Fibroblast of skin of right biceps (primary cell): ENCODE results near the gene BLACAT1.

Experiments used
- DNase-seq: peaks from one replicate; pipeline ENCODE4 v3.0.0-alpha.2; 2013

BLACAT1 gene

DNA sequence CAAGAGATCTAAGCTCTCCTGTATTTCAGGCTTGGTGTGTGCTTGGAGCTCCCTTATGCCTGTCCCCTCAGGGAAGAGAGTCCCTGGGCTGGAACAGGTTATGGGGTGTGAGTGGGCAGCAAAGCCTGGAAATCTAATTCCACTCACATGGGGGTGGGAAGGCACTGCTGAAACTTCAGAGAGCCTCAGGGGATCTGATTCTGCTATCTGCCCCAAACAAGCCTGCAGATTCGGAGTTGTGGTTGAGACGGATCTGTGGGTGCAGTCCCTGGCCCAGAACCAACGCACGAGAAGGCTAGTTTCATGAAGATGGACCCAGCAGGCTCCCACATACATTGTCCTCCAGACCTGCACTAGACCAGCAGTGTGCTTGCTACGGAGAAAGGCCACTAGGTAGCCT is 2.9 kb downstream of the BLACAT1 start:
- no peak for DNase-seq

DNA sequence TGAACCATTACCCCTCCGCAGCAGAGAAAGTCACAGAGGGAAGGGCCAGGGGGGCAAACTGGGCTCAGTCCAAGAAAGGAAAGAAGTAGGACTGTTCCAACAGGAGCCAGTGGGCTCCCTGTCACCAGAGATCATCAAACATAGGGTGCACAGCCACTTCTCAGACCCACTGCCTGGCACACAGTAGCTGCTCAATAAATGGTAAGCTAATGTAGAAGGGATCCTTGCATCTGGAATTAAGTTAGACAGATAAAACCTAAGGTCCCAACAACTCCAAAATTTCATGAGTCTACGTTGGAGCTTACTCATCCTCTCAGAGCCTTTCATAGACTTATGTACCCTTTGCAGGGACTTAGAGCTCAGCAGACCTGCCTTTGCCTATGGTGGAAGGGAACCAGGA is 3.5 kb downstream of the BLACAT1 start:
- DNase-seq = no peak

DNA sequence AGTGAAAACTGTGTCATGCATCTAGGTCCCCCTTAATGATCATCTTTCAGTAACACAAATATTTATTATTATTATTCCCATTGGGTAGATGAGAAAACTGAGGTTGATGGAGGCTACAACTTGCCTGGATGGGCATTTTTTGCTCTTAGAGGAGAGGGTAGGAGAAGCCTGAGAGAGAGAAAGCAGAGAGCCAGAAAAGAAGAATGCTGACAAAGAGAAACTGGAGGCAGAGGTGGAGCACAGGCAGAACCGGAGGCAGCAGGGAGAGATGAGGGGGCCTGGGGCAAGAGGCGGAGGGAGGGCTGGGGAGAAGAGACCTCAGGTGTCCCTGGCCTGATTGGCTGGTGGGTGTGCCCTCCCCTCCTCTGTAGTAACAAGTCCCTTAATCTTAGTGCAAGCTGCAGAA is 4.1 kb downstream of the BLACAT1 start:
- no peak for DNase-seq

DNA sequence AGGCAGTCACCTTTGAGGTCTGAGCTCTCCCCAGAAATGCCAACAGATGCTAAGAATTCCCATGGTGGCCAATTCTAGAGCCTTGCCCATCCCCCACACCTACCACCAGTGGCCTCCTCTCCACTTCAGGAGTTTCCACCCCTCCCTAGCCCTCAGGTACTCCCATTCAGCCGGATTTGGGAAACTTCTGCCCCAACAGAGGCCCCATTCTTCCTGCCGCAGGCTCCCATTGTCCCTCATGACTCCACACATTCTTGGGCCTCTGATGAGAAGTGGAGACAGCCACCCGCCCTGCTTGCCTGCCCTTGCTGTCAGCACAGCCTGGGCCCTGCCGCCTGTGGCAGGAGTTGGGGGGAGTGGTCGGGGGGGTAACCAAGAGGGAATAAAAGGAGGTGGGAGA is 4.6 kb downstream of the BLACAT1 start:
- no peak for DNase-seq

DNA sequence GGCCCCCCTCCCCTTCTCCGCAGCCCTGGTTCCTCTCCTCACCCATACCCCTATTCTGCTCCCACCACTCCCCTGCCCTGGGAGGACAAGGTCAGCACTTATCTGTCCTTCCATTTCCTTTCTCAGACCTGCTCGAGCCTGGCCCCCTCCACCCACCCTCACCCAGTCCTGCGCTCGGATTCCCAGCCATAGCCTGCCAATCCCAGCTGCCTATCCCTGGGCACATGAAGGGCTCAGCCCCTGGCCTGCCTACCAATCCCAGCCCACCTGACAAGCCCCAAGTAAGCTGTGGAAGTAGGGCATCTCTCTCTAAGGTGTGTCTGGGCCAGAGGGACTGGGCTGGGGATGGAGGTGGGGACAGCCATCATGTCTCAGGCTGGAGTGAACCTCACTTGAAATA is 5.4 kb downstream of the BLACAT1 start:
- no peak for DNase-seq

DNA sequence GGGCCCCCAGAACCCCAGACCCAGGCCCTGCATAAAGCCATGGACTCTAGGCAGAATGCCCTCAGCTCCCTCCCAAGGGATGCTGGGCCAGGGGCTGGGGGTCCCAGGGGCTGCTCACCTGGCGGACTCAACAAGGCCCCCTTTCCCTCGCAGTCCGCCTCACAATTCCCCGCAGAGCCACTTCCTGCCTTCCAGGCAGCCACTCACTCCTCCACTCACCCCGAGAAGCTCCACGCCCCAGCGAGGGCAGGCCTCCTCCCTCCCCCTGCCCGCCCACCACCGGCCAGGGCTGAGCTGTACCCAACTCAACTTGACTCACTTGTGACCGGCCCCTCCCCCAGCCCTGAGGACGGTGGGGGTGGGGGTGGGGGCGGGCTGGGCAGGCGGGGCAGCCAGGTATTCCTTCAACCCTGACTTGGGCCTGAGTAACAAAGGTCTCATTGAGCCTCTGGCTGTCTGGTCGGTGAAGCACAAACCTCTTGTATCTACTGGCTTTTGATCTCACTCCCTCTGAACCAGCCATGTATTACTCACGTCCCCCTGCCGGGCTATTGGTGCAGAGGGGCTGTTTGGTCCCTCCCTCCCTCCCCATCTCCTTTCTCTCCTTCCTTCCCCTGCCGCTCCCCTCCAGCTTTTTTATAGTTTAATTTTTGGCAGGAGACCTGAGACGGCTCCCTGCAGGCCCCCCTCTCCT is 5.9 kb downstream of the BLACAT1 start:
- peak; percentile 70 for DNase-seq

DNA sequence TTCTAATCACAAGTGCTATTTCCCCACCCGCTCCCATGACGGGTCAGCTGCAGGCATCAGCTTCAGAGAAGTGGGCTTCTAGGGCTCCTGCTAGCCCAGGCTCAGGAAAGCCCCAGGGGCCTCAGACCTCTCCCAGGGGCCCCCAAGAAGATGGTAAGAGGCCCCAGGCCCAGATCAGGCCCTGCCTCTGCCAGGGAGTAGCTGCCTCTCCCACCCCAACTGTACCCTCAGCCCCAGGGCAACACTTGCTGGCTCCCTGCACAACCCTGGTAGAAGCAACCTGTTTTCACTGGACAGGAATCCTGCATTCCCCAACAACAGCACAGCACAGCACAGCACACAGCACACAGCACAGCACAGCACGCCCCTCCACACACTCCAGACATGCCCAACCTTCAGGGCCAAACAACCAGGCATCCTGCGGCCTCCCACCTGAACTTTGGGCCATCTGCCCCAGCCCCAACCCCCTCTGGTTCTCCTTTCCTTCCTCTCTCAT is 6.5 kb downstream of the BLACAT1 start:
- DNase-seq = no peak

DNA sequence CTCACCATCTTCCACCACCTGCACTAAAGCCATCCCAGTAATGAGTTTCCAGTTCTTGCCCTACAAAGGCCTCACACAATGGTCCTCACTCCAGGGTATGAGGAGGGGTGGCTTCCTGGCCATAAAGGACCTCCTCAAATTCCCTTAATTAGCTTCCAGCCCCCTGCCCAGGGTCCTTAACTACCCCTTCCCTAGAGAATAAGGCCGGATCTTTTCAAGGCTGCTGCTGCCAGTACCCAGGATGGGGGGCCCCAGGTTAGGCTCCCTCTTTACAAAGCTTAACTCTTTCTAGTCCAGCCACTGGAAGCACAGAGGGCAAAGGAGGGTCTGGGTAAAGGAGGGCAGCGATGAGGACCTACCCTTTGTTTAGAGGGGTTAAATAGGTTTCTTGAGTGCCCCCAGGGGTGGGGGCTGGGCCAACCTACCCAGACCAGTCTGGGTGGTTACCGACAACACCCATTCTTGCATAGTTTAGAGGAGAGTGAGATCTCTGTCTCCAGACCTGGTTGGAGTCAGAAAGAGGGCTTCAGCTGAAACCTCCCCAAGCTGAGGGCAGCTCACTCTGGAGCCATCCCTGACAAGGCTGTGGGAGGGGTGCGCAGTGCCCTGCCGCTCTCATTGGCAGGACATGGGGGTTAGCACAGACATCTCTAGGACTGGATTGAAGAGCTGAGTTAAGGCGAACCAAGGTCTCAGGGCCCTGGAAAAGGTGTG is 7.1 kb downstream of the BLACAT1 start:
- DNase-seq = no peak

DNA sequence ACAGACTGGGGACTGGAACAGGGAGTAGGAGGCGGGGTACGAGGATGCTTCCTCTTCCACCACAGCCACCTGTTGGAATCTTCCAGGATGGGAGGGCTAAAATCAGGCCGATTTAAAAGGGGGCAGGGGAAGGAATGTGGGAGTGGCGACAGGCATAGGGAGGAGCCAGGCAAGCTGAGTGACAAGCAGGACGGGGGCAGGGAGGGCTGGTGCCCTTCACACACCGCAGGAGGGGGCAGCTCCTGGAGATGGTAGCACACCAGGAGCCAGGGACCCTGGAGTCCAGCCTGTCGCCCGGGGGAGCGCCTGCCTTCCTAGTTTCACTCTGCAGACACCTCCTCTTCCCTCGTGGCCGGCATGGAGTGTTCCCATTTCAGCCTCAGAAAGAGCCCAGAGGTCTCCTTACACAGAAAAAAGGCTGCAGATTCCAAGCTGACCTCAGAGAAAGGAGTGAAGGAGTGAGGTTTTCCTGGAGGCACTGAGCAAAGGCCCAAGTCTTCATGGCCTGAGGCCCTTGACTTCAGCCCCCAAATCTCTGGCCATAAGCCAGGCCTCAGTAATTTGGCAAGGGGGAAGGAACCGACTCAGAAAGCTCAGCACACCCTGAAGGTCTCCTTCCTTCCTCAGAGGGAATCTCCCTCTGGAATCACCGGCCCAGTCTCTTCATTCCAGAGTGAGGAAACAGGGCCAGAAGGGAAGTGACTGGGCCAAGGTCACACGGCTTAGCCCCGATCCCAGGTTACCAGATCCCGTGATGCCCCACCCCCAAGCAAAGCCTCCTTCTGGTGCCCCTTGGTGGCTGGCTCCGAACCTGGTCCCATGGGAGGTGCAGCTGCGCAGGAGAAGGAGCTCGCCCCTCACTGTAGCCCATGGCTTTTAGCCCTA is 8.1 kb downstream of the BLACAT1 start:
- DNase-seq = no peak

DNA sequence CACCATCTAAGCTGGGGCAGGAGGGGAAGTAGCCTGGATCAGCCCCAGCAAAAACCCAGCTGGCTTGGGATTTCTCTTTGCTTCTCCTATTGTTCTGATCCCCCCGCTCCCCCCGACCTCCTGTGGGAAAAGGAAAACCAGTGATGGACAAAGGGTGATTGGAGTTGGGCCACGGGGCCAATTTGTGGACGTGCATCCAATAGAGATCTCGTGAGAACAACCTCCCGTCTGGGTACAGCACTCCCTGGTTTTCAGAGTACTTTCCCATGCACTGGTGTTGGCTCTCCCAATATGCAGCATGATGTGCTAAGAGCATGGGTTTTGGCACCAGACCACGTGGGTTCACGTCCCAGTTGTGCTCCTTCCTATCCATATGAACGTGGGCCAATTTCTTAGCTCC is 9.0 kb downstream of the BLACAT1 start:
- DNase-seq = no peak

DNA sequence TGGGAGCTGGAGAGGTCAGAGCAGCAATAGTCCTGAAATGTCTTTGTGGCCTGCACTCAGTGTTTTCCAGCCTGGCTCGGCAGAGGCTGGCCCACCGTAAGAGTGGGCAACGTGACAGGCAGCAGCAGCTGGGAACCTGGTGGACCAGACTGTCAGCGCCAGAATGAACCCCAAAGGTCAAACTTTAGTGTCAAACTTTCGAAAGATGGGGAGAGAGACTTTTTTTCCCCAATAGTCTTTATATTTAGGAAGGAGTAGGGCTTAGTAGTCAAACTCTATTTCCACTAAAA is 10.3 kb downstream of the BLACAT1 start:
- DNase-seq = no peak

DNA sequence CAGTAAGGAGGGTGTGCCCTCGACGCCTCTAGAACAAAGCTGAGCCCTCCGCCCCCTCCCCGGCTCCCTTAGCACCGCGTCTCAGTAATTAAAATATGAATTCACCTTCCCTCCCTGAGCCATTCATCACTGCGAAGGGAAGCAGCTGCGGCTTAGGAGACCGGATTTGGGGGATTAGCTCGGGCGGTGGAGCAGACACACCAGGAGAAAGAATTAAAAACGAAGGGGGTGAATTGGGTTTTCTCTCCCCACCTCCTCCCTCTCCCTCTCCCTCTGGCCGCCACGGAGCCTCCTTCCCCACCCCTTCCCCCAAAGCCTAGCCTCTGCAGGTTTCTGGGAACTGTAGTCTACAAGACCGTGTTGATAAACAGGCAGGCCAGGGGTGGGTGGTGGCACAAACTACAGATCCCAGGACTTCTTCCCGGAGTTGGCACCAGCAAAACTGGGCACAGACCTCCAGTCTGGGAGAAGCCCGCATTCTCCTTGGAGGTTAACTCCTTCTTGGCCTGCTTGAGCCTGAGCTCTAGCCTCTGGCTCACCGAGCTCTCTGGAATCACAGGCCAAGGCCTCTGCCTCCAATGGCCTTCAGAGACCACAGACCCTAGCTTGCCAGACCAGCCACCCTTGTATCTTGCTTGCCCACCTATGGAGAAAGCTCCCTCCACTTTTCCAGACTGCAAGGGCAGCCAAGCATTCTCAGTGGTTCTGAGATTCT is 10.8 kb downstream of the BLACAT1 start:
- DNase-seq = peak; percentile 42

DNA sequence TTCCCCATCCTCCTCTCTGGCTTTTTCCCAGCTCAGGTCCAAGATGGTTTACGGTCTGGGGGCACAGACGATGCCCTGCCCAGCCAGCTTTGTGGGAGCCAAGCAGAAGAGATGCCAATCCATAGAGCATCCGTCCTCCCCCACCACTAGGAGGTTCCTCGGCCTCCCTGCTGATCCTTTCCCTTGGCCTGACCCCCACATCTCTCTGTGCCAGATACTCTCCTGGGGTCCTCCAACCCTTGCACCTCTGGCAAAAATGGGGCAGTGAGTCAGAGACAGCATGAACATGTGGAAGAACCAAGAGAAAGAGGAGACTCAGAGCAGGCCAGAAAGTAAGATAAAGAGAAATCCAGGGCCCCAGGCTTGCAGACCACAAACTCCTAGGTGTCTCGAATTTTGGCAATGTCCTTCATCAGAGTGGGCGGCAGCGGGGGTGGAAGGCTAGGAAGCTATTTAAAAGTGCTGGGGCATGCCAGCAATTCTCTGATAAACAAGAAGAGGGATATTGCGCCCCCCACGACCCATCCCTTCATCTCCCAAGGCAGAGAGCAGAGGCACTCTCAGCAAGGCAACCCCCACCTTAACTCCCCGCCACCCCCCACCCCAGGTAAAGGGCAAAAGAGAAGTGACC is 11.4 kb downstream of the BLACAT1 start:
- DNase-seq = no peak

DNA sequence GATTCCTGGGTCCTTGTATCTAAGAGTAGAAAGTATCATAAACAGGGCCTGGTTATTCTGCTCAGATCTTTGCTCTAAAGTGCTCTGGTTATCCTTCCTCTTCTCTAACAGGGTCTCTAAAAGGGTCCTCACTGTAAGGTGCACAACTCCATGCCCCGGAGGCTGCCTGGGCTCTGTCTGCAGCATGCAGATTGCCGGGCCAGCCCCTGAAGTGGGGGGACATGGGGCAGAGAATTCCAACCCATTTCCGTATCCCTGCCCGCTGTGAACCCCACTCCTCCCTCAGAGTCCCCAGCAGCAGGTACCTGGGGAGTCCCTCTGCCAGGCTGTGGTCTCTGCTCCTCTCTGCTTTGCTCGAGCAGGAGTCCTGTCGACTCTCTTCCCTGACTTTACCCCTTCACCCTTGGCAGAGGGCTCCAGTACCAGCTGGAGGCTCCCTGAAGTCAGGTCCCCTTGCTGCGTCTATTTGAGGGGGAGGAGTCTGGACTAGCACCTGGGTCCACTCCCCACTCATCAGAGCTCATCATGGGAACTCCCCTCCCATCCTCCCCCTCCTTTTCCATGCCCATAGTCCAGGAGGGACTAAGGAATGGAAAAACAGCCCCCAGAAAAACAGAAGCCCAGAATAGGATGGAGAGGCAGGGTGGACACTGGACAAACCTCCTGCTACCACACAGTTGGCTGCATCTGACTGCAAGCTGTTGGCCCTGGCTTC is 12.1 kb downstream of the BLACAT1 start:
- no peak for DNase-seq

DNA sequence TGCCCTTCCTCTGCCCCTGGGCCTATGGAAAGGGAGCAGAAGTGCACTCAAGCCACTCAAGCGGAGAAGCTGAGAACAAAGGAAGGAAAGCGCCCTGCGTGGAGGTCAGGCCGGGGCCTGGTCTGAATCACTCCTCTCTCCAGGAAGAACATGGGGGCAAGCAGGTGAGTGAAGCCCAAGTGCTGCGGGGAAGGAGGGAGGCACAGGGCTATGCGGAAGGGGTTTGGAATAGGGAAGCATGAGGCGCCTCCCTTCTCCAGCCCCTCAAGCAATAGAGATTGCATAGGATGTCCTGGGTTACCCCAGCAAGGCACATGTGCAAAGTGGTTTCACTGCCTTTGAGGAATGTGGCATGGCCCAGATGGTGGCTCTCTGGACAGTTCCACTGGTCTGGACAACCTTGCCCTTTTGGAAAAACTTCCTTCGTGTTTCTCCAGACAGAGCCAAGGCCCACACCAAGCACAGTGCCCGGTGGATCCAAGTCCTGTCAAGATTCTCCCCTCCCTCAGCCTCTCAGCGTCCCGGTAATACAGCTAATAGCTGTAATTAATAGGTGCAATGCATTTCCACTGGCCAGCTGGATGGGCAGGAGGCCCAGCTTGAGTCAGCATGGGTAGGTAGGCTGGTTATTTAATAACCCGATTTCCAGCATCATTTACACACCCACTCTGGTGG is 13.7 kb downstream of the BLACAT1 start:
- DNase-seq = no peak

DNA sequence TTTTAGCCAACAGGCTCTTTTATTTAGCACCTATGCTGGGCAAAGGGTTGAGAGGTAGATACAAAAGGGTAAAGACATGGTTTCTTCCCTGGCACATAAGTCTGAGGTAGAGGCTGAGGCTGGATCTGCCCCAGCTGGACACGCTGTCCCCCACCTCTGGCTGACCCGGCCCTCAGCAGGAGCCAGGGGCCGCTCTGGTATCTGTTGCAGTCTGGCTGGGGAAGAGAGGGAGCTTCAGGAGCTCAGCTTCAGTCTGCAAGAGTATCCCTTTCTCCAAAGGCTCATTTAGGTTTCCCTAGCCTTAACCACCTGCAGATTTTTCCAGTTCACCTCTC is 14.2 kb downstream of the BLACAT1 start:
- DNase-seq = no peak

DNA sequence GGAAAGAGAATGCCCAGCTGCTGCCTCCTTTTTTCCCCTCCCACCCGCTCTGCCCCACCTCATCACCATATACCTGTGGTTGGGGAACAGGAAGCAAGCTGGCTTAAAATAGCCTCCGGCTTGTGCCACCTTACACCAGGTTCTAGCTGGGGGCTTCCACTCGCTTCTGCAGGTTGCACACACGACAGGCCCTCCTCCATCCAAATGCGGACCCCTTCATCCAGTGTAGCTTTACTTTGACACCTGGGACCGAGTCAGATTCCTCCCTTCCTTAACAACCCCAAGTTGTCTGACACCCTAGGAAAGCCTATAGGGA is 14.6 kb downstream of the BLACAT1 start:
- DNase-seq = no peak

DNA sequence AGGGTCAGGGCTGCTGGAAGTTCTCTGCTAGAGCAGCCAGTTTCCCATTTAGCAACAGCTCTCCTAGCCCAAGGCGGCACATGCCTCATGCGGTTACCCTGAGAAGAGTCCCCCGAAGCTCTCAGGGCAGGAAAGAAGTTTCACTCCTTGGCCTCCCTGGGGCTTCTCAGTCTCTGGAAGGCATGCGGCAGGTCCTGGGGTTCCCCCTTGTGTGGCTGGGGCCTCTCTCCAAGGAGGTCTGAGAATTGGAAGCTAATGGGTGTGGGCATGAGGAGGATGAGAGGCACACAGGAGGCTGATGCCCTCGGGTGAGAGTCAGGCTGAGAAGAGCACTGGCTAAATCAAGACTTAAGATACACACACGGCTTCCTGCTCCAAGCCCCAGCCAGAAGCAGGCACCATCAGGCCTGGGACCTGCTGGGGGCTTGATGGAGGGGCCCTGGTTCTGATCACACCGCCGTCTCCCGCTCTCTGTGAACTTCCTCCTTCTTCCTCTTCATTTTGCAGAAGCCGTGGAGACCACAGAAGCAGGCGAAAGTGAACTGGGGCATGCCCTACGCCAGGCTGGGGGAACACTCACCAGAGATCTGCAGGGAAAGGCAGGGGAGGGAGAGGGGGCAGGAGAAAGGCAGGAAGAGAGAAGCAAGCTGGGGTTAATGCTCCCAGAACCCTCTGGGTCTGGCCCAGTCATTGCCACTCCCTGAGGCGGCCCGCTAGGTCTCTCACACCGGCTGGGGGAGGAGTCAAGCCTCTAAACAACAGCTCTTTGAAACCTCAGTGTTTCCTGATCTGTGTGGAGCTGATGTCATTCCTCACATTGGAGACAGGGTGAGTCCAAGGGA is 15.1 kb downstream of the BLACAT1 start:
- peak; percentile 56 for DNase-seq

DNA sequence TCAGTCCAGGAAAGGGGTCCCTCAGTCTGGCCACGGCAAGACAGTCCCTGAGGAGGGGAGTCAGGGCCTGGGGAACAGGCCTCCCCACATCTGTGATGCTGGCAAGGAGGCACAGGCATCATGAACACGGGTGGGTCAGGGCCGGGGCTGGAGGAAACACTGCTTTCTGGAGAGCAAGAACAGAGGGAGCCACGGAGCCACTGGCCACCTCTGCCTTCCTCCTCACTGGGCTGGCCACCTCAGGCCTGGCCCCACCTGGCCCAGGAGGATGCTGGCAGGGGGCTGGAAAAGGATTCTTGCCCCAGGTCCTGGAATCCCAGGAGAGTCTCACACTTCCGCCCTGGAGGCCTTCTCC is 15.7 kb downstream of the BLACAT1 start:
- DNase-seq = no peak

DNA sequence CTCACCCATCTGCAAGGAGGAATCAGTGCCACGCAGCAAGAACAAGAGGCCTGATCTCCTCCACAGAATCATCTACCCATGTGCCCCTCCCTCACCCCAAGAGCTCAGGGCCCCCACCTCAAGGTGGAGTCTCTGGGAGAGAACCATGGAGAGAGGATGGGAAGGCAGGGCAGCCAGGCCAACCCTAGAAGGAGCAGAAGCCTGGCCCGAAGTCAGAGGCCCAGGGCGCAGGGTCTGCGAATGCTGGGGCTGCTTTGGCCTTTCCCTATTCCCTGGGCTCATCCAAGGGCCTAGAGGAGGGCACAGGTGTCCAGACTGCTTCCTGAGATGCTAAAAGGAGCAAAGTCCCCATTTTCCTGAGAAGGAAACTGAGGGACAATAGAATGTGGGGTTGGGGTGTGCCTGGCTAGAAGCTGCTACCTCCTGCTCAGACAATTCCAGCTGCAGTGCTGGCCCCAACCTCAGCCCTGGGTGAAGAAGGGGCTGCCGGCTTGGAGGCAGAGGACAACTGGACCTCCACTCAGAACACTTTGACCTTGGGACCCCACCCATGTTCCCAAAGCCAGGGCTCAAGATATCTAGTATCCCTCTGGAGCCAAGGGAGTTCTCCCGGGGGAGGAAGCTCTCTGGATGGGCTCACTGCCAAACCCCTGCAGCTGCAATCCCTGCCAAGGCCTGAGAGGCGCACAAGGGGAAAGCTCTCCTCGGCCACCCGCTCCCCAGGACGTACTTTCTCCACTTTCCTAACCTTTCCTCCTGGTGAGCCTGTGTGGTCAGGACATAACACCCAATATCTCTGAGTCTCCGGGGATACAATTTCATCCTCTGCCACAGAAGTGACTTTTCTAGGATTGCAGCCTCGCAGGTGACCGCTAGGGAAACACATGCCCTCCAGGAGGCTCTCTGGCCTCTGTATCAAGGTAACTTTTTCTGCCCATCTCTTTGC is 17.4 kb downstream of the BLACAT1 start:
- peak; percentile 70 for DNase-seq
